ENCODE results near the gene SBK1.
"Not testable (repeated sequence)": the region's sequence is repeated elsewhere in the genome, so short reads cannot be mapped to it uniquely, and the experiment has no call there.

SBK1 gene

GRCh38 chr16:28367926-28368325 lies 75.6 kb downstream of the SBK1 start:
- H3K4me3 ChIP-seq (ENCODE audit: low read depth in 1 of 2, low read length in 2 of 2); H3K27me3 ChIP-seq (ENCODE audit: control insufficient read depth in 1 of 2, insufficient read depth in 2 of 2, low read length in 2 of 2); H3K36me3 ChIP-seq (ENCODE audit: control insufficient read depth in 1 of 2, insufficient read depth in 2 of 2, low read length in 2 of 2); H3K9me3 ChIP-seq (ENCODE audit: control insufficient read depth in 1 of 2, low read length in 2 of 2); H3K4me1 ChIP-seq (ENCODE audit: control insufficient read depth in 1 of 2, insufficient read depth in 2 of 2, low read length in 2 of 2); H3K27ac ChIP-seq (ENCODE audit: low read depth, low read length); H3K9ac ChIP-seq (ENCODE audit: low read depth in 1 of 2, low read length in 2 of 2): not testable (repeated sequence)

All from duodenal mucosa (tissue), 2 donors.